ENCODE data around the gene UBTF. TPM values are rescaled to one million over a fixed set of nuclear protein-coding genes. Genes with fewer than 3 reads are reported as not detected.

Gene UBTF
- total RNA-seq, 5 donors from 2014 or later (not counting 1 experiment from before 2014, with no cell fraction given), result 162 to 228 (median 213) TPM

GRCh38 chr17:44193326-44194084 lies 26.0 kb downstream of the UBTF start:
- ChIA-PET POLR2A (no interaction called here), CTCF (no interaction called here)
- Histone ChIP-seq H3K9me3 (no peaks in the 10 kb centered on the region), H3K27me3 (replicated peaks in 1 of 2; ENCODE audit: control insufficient read depth in 2 of 2, extremely low read depth in 1 of 2, insufficient read depth in 2 of 2, low read length in 1 of 2) (no peaks in the 10 kb centered on the region), H3K27ac (ENCODE audit: low read length) (no peak overlapping the region), H3K4me3 (ENCODE audit: control insufficient read depth in 1 of 2, extremely low read depth in 1 of 2, low read length in 1 of 2) (no peak overlapping the region), H3K36me3 (ENCODE audit: control insufficient read depth in 2 of 2, extremely low read depth in 1 of 2, insufficient read depth in 1 of 2, low read length in 1 of 2) (peaks cover 17 to 68% of the 10 kb centered on the region in 2 donors), H3K4me1 (ENCODE audit: control insufficient read depth in 1 of 2, extremely low read depth in 1 of 2, insufficient read depth in 2 of 2, low read length in 2 of 2) (peaks cover 8 to 20% of the 10 kb centered on the region in 2 experiments)
- H3K27me3 Mint-ChIP-seq, result no peaks in the 10 kb centered on the region
- no peak overlapping the region for H3K27ac Mint-ChIP-seq
- H3K36me3 Mint-ChIP-seq, result peaks cover 34% of the 10 kb centered on the region
- DNase-seq, result no peak
- ATAC-seq (replicated peaks in 1 of 4), result no peak
- H3K4me1 Mint-ChIP-seq, result peaks cover 16 to 28% (median 28%) of the 10 kb centered on the region in 3 donors
- 96% methylated on average over 8 of the region's 14 CpGs for WGBS (ENCODE audit: insufficient coverage)
- no peaks in the 10 kb centered on the region for H3K9me3 Mint-ChIP-seq
- H3K4me3 Mint-ChIP-seq, result no peak overlapping the region

- Histone ChIP-seq H3K27me3 (replicated peaks in 1 of 2; ENCODE audit: control insufficient read depth in 2 of 2, extremely low read depth in 1 of 2, insufficient read depth in 2 of 2, low read length in 1 of 2) (no peaks in the 10 kb centered on the region), H3K4me1 (ENCODE audit: control insufficient read depth in 1 of 2, extremely low read depth in 1 of 2, insufficient read depth in 2 of 2, low read length in 2 of 2) (peaks cover 6 to 20% of the 10 kb centered on the region in 2 experiments), H3K9me3 (no peaks in the 10 kb centered on the region), H3K4me3 (ENCODE audit: control insufficient read depth in 1 of 2, extremely low read depth in 1 of 2, low read length in 1 of 2) (no peak overlapping the region), H3K36me3 (ENCODE audit: control insufficient read depth in 2 of 2, extremely low read depth in 1 of 2, insufficient read depth in 1 of 2, low read length in 1 of 2) (peaks cover 17 to 68% of the 10 kb centered on the region in 2 donors), H3K27ac (ENCODE audit: low read length) (no peak overlapping the region)
- Mint-ChIP-seq H3K9me3 (no peaks in the 10 kb centered on the region), H3K27ac (peak overlapping the region in 1 of 2 donors; percentile 34), H3K4me1 (peaks cover 17 to 29% (median 28%) of the 10 kb centered on the region in 3 donors), H3K36me3 (peaks cover 34% of the 10 kb centered on the region), H3K4me3 (no peak overlapping the region), H3K27me3 (no peaks in the 10 kb centered on the region)
- CTCF ChIA-PET, result no interaction called here
- 100% methylated on average over 2 of the region's 5 CpGs for WGBS (ENCODE audit: insufficient coverage)
- ATAC-seq (replicated peaks in 1 of 4) (no peak), DNase-seq (no peak)
- POLR2A ChIA-PET, result interaction anchor here in 1 of 2 donors (0.6 kb wide), 1 partner anchor 8 kb away, joined by 3 read pairs; no protein-coding TSS in a partner anchor
These were observed 26.7 kb downstream of the UBTF start for GRCh38 chr17:44192750-44193149.

- H3K4me1 Mint-ChIP-seq, result peaks cover 16 to 26% (median 24%) of the 10 kb centered on the region in 3 donors
- Histone ChIP-seq H3K4me3 (ENCODE audit: control insufficient read depth in 1 of 2, extremely low read depth in 1 of 2, low read length in 1 of 2) (no peak overlapping the region), H3K27me3 (replicated peaks in 1 of 2; ENCODE audit: control insufficient read depth in 2 of 2, extremely low read depth in 1 of 2, insufficient read depth in 2 of 2, low read length in 1 of 2) (no peaks in the 10 kb centered on the region), H3K9me3 (no peaks in the 10 kb centered on the region), H3K4me1 (ENCODE audit: control insufficient read depth in 1 of 2, extremely low read depth in 1 of 2, insufficient read depth in 2 of 2, low read length in 2 of 2) (peaks cover 9 to 19% of the 10 kb centered on the region in 2 experiments), H3K27ac (ENCODE audit: low read length) (no peak overlapping the region), H3K36me3 (ENCODE audit: control insufficient read depth in 2 of 2, extremely low read depth in 1 of 2, insufficient read depth in 1 of 2, low read length in 1 of 2) (peaks cover 17 to 62% of the 10 kb centered on the region in 2 donors)
- POLR2A ChIA-PET, result interaction anchor here in 1 of 2 donors (0.6 kb wide), 1 partner anchor 9 kb away, joined by 3 read pairs; no protein-coding TSS in a partner anchor
- no peaks in the 10 kb centered on the region for H3K27me3 Mint-ChIP-seq
- no peaks in the 10 kb centered on the region for H3K9me3 Mint-ChIP-seq
- no CpG with 5 or more reads among the region's 7 CpGs for WGBS (ENCODE audit: insufficient coverage)
- H3K27ac Mint-ChIP-seq, result no peak overlapping the region
- no peak overlapping the region for H3K4me3 Mint-ChIP-seq
- H3K36me3 Mint-ChIP-seq, result peaks cover 34% of the 10 kb centered on the region
- ATAC-seq (replicated peaks in 1 of 4) (no peak), DNase-seq (no peak)
- CTCF ChIA-PET, result no interaction called here
These were observed 27.5 kb downstream of the UBTF start for GRCh38 chr17:44191941-44192496.

- ATAC-seq (replicated peaks in 1 of 4), result no peak
- H3K4me1 ChIP-seq (ENCODE audit: control insufficient read depth in 1 of 2, extremely low read depth in 1 of 2, insufficient read depth in 2 of 2, low read length in 2 of 2), result peaks cover 9 to 15% of the 10 kb centered on the region in 2 experiments
- H3K27ac Mint-ChIP-seq, result peak overlapping the region; percentile 6 to 55
- H3K9me3 Mint-ChIP-seq, result no peaks in the 10 kb centered on the region
- no peak overlapping the region for H3K4me3 ChIP-seq (ENCODE audit: control insufficient read depth in 1 of 2, extremely low read depth in 1 of 2, low read length in 1 of 2)
- H3K27me3 Mint-ChIP-seq, result no peaks in the 10 kb centered on the region
- H3K36me3 ChIP-seq (ENCODE audit: control insufficient read depth in 2 of 2, extremely low read depth in 1 of 2, insufficient read depth in 1 of 2, low read length in 1 of 2), result peaks cover 14 to 56% of the 10 kb centered on the region in 2 donors
- CTCF ChIA-PET, result no interaction called here
- POLR2A ChIA-PET, result no interaction called here
- 94% methylated on average over 4 of the region's 5 CpGs for WGBS (ENCODE audit: insufficient coverage)
- no peak overlapping the region for H3K27ac ChIP-seq (ENCODE audit: low read length)
- no peak overlapping the region for H3K4me3 Mint-ChIP-seq
- no peak for DNase-seq
- H3K4me1 Mint-ChIP-seq, result peaks cover 19 to 29% (median 21%) of the 10 kb centered on the region in 3 donors
- H3K9me3 ChIP-seq, result no peaks in the 10 kb centered on the region
- H3K36me3 Mint-ChIP-seq, result peaks cover 31% of the 10 kb centered on the region
- H3K27me3 ChIP-seq (replicated peaks in 1 of 2; ENCODE audit: control insufficient read depth in 2 of 2, extremely low read depth in 1 of 2, insufficient read depth in 2 of 2, low read length in 1 of 2), result no peaks in the 10 kb centered on the region
These were observed 28.1 kb downstream of the UBTF start for GRCh38 chr17:44191369-44191768.

GRCh38 chr17:44190481-44190880 lies 29.0 kb downstream of the UBTF start:
- DNase-seq (no peak), ATAC-seq (replicated peaks in 1 of 4) (no peak)
- no peaks in the 10 kb centered on the region for H3K27me3 ChIP-seq (replicated peaks in 1 of 2; ENCODE audit: control insufficient read depth in 2 of 2, extremely low read depth in 1 of 2, insufficient read depth in 2 of 2, low read length in 1 of 2)
- Mint-ChIP-seq H3K27me3 (no peaks in the 10 kb centered on the region), H3K27ac (peak overlapping the region; percentile 77 to 81), H3K4me3 (peak overlapping the region in 1 of 3 donors; percentile 44), H3K4me1 (peaks cover 22 to 32% (median 24%) of the 10 kb centered on the region in 3 donors), H3K36me3 (peaks cover 29% of the 10 kb centered on the region), H3K9me3 (no peaks in the 10 kb centered on the region)
- no peak overlapping the region for H3K27ac ChIP-seq (ENCODE audit: low read length)
- WGBS (ENCODE audit: insufficient coverage), result 83% methylated on average over 1 of the region's 10 CpGs
- peaks cover 11 to 22% of the 10 kb centered on the region in 2 experiments for H3K4me1 ChIP-seq (ENCODE audit: control insufficient read depth in 1 of 2, extremely low read depth in 1 of 2, insufficient read depth in 2 of 2, low read length in 2 of 2)
- no peaks in the 10 kb centered on the region for H3K9me3 ChIP-seq
- CTCF ChIA-PET, result no interaction called here
- POLR2A ChIA-PET, result no interaction called here
- H3K4me3 ChIP-seq (ENCODE audit: control insufficient read depth in 1 of 2, extremely low read depth in 1 of 2, low read length in 1 of 2), result no peak overlapping the region
- H3K36me3 ChIP-seq (ENCODE audit: control insufficient read depth in 2 of 2, extremely low read depth in 1 of 2, insufficient read depth in 1 of 2, low read length in 1 of 2), result peaks cover 14 to 48% of the 10 kb centered on the region in 2 donors

- H3K4me3 Mint-ChIP-seq, result peak overlapping the region; percentile 99 to 100 (median 99)
- no peak overlapping the region for H3K4me3 ChIP-seq (ENCODE audit: control insufficient read depth in 1 of 2, extremely low read depth in 1 of 2, low read length in 1 of 2)
- H3K27me3 ChIP-seq (replicated peaks in 1 of 2; ENCODE audit: control insufficient read depth in 2 of 2, extremely low read depth in 1 of 2, insufficient read depth in 2 of 2, low read length in 1 of 2), result no peaks in the 10 kb centered on the region
- peaks cover 11 to 38% of the 10 kb centered on the region in 2 experiments for H3K4me1 ChIP-seq (ENCODE audit: control insufficient read depth in 1 of 2, extremely low read depth in 1 of 2, insufficient read depth in 2 of 2, low read length in 2 of 2)
- H3K27me3 Mint-ChIP-seq, result no peaks in the 10 kb centered on the region
- 100% methylated on average over 1 of the region's 12 CpGs for WGBS (ENCODE audit: insufficient coverage)
- H3K4me1 Mint-ChIP-seq, result peaks cover 35 to 47% (median 40%) of the 10 kb centered on the region in 3 donors
- ChIA-PET CTCF (interaction anchor here in 1 of 2 donors (0.6 kb wide), 1 partner anchor 109 kb away, joined by 3 read pairs; no protein-coding TSS in a partner anchor), POLR2A (interaction anchor here in 1 of 2 donors (0.7 kb wide), 1 partner anchor 9 kb away, joined by 4 read pairs; no protein-coding TSS in a partner anchor)
- H3K9me3 Mint-ChIP-seq, result no peaks in the 10 kb centered on the region
- H3K27ac ChIP-seq (ENCODE audit: low read length), result no peak overlapping the region
- ATAC-seq (replicated peaks in 1 of 4), result no peak
- H3K27ac Mint-ChIP-seq, result peak overlapping the region; percentile 100
- H3K36me3 Mint-ChIP-seq, result peaks cover 15% of the 10 kb centered on the region
- H3K36me3 ChIP-seq (ENCODE audit: control insufficient read depth in 2 of 2, extremely low read depth in 1 of 2, insufficient read depth in 1 of 2, low read length in 1 of 2), result peaks cover 11 to 33% of the 10 kb centered on the region in 2 donors
- no peaks in the 10 kb centered on the region for H3K9me3 ChIP-seq
- DNase-seq, result no peak
These were observed 30.7 kb downstream of the UBTF start for GRCh38 chr17:44188576-44189403.

Measured in T-cell (primary cell).